IMR-90 (cell line): ENCODE measurements around the gene PTPN22. TPM values are rescaled to one million over a fixed set of nuclear protein-coding genes. Genes with fewer than 3 reads are reported as not detected.

ENCODE experiments used
- ATAC-seq: fragments of 200-7000 bp; cut with Tn5 transposase; 2 replicates; pipeline ENCODE4 v1.9.1; 2020; ENCODE audit warnings: low read depth, mild to moderate bottlenecking, moderate library complexity
- BruUV-seq: library from RNA; stranded (reverse); fragments of 400-500 nt; replicated peaks from 2 replicates; lab custom pipeline; 2021; lab: Mats Ljungman, UMichigan
- CTCF ChIA-PET: fragments of 300-600 bp; formaldehyde crosslinking; extraction: SDS; loops from one replicate; lab custom pipeline; 2021; ENCODE audit warnings: antibody characterized with exemption; lab: Yijun Ruan, JAX
- POLR2A ChIA-PET: fragments of 300-600 bp; sonication (Branson Sonifier 250); formaldehyde crosslinking; loops from one replicate; lab custom pipeline; 2022; ENCODE audit warnings: antibody characterized with exemption; ENCODE audit not compliant: unreplicated experiment; lab: Charles Lee
- DNase-seq: peaks from one replicate; pipeline ENCODE4 v3.0.0; 2013
- H2AFZ ChIP-seq: replicated peaks from 2 replicates; pipeline ENCODE3; 2013; ENCODE audit warnings: low read length, mild to moderate bottlenecking; ENCODE audit not compliant: poor library complexity
- H2AK5ac ChIP-seq: 2 replicates; pipeline ENCODE4 v1.6.1; 2013; ENCODE audit warnings: low read depth, low read length, inconsistent platforms
- H2AK9ac ChIP-seq: replicated peaks from 2 replicates; pipeline ENCODE3; 2013; ENCODE audit warnings: mild to moderate bottlenecking, low read depth, low read length, moderate library complexity; ENCODE audit not compliant: poor library complexity
- H2BK120ac ChIP-seq: 2 replicates; pipeline ENCODE4 v1.6.1; 2013; ENCODE audit warnings: low read depth, low read length, inconsistent platforms
- H2BK15ac ChIP-seq: 3 replicates; pipeline ENCODE4 v1.6.1; 2013; ENCODE audit warnings: low read depth, low read length, inconsistent platforms
- H2BK20ac ChIP-seq: 2 replicates; pipeline ENCODE4 v1.6.1; 2013; ENCODE audit warnings: low read depth, mild to moderate bottlenecking, inconsistent platforms, low read length, moderate library complexity
- H2BK5ac ChIP-seq: 2 replicates; pipeline ENCODE4 v1.6.1; 2013; ENCODE audit warnings: mild to moderate bottlenecking, low read depth, low read length, inconsistent platforms; ENCODE audit not compliant: poor library complexity, severe bottlenecking
- H3K14ac ChIP-seq: replicated peaks from 2 replicates; pipeline ENCODE4 v1.6.1; 2013; ENCODE audit warnings: low read depth, low read length, inconsistent platforms
- H3K18ac ChIP-seq: 2 replicates; pipeline ENCODE4 v1.6.1; 2013; ENCODE audit warnings: low read depth, low read length, control low read depth
- H3K23ac ChIP-seq: 2 replicates; pipeline ENCODE4 v1.6.1; 2013; ENCODE audit warnings: low read depth, low read length, inconsistent platforms
- H3K27ac ChIP-seq: 2 replicates; pipeline ENCODE4 v1.5.1; 2013; ENCODE audit warnings: mild to moderate bottlenecking, control low read depth, low read length; ENCODE audit not compliant: insufficient read depth
- H3K27me3 ChIP-seq: 2 replicates; pipeline ENCODE4 v1.6.1; 2013; ENCODE audit warnings: low read length; ENCODE audit not compliant: control insufficient read depth, insufficient read depth
- H3K36me3 ChIP-seq: 2 replicates; pipeline ENCODE4 v1.6.1; 2013; ENCODE audit warnings: low read length, mixed read lengths; ENCODE audit not compliant: control insufficient read depth, insufficient read depth
- H3K4ac ChIP-seq: 2 replicates; pipeline ENCODE4 v1.6.1; 2013; ENCODE audit warnings: low read depth, low read length, inconsistent platforms
- H3K4me1 ChIP-seq: 2 replicates; pipeline ENCODE4 v1.6.1; 2013; ENCODE audit warnings: low read length, mixed read lengths; ENCODE audit not compliant: control insufficient read depth, insufficient read depth
- H3K4me2 ChIP-seq: 2 replicates; pipeline ENCODE4 v1.6.1; 2013; ENCODE audit warnings: low read depth, mild to moderate bottlenecking, control low read depth, low read length, moderate library complexity
- H3K4me3 ChIP-seq: 2 replicates; pipeline ENCODE4 v1.5.1; 2013; ENCODE audit warnings: low read depth, mild to moderate bottlenecking, control low read depth, low read length, moderate library complexity; ENCODE audit not compliant: insufficient read depth
- H3K56ac ChIP-seq: 2 replicates; pipeline ENCODE4 v1.6.1; 2013; ENCODE audit warnings: low read length, inconsistent platforms; ENCODE audit not compliant: insufficient read depth; ENCODE audit errors: extremely low read depth
- H3K79me1 ChIP-seq, 2 experiments: 2 replicates each; pipeline ENCODE4 v1.6.1; 2013; ENCODE audit warnings: low read length in 2 of 2, inconsistent platforms in 1 of 2, low read depth in 1 of 2
- H3K9ac ChIP-seq: 2 replicates; pipeline ENCODE4 v1.6.1; 2013; ENCODE audit warnings: low read depth, low read length, control low read depth
- H3K9me1 ChIP-seq: 2 replicates; pipeline ENCODE4 v1.6.1; 2013; ENCODE audit warnings: low read length, inconsistent platforms; ENCODE audit not compliant: insufficient read depth
- H3K9me3 ChIP-seq: 2 replicates; pipeline ENCODE4 v1.6.1; 2013; ENCODE audit warnings: low read length; ENCODE audit not compliant: control insufficient read depth, insufficient read depth
- H4K20me1 ChIP-seq: 2 replicates; pipeline ENCODE4 v1.6.1; 2013; ENCODE audit warnings: low read length, inconsistent platforms; ENCODE audit not compliant: insufficient read depth
- H4K5ac ChIP-seq: 2 replicates; pipeline ENCODE4 v1.6.1; 2013; ENCODE audit warnings: mild to moderate bottlenecking, low read depth, low read length, control low read depth
- H4K8ac ChIP-seq, 2 experiments: 2 replicates each; pipeline ENCODE4 v1.6.1; 2013; ENCODE audit warnings: low read depth in 2 of 2, low read length in 2 of 2, control low read depth in 1 of 2, inconsistent platforms in 1 of 2
- H4K91ac ChIP-seq: 2 replicates; pipeline ENCODE4 v1.6.1; 2013; ENCODE audit warnings: low read depth, low read length, inconsistent platforms; ENCODE audit not compliant: insufficient read depth
- BHLHE40 ChIP-seq: fragments of 150-350 bp; IDR thresholded peaks from 2 replicates; pipeline ENCODE4 v1.6.1; 2016; ENCODE audit warnings: mild to moderate bottlenecking, low read depth, low read length
- CEBPB ChIP-seq: IDR thresholded peaks from 2 replicates; pipeline ENCODE4 v1.6.1; 2012; ENCODE audit warnings: low read depth, low read length, improper control_type of control experiment
- CHD1 ChIP-seq: IDR thresholded peaks from 2 replicates; pipeline ENCODE4 v1.6.1; 2012; ENCODE audit warnings: low read depth, low read length, improper control_type of control experiment
- CTCF ChIP-seq: conservative IDR thresholded peaks from 2 replicates; pipeline ENCODE4 v1.5.1; 2012; ENCODE audit warnings: mild to moderate bottlenecking, low read depth, low read length, improper control_type of control experiment
- FOS ChIP-seq: fragments of 150-350 bp; IDR thresholded peaks from 2 replicates; pipeline ENCODE4 v1.6.1; 2016; ENCODE audit warnings: low read depth, low read length
- MAZ ChIP-seq: IDR thresholded peaks from 2 replicates; pipeline ENCODE4 v1.6.1; 2012; ENCODE audit warnings: low read depth, mild to moderate bottlenecking, low read length, improper control_type of control experiment, moderate library complexity, borderline replicate concordance
- MXI1 ChIP-seq: IDR thresholded peaks from 2 replicates; pipeline ENCODE4 v1.6.1; 2012; ENCODE audit warnings: low read depth, mild to moderate bottlenecking, low read length, moderate library complexity, borderline replicate concordance
- POLR2A ChIP-seq: IDR thresholded peaks from 2 replicates; pipeline ENCODE4 v1.6.1; 2012; ENCODE audit warnings: mild to moderate bottlenecking, low read depth, low read length
- RAD21 ChIP-seq: IDR thresholded peaks from 2 replicates; pipeline ENCODE4 v1.6.1; 2012; ENCODE audit warnings: low read length, improper control_type of control experiment
- RCOR1 ChIP-seq: IDR thresholded peaks from 2 replicates; pipeline ENCODE4 v1.6.1; 2012; ENCODE audit warnings: mild to moderate bottlenecking, low read length, improper control_type of control experiment; ENCODE audit not compliant: insufficient replicate concordance
- SMC3 ChIP-seq: fragments of 150-350 bp; IDR thresholded peaks from 2 replicates; pipeline ENCODE4 v1.6.1; 2016; ENCODE audit warnings: low read depth, mild to moderate bottlenecking, antibody characterized with exemption, low read length, moderate library complexity
- USF2 ChIP-seq: fragments of 150-350 bp; IDR thresholded peaks from 2 replicates; pipeline ENCODE4 v1.6.1; 2017; ENCODE audit warnings: mild to moderate bottlenecking, antibody characterized with exemption, low read length, low read depth
- WGBS, 2 experiments: methylation state at CpG; one replicate each; pipeline versions ENCODE4 v1.1.5 to v1.1.7; 2013; ENCODE audit warnings: missing lambda C conversion rate in 2 of 2; ENCODE audit not compliant: insufficient read length in 1 of 2; ENCODE audit errors: extremely low coverage in 2 of 2; 5-methylcytosine and 5-hydroxymethylcytosine counted together
- dilution Hi-C: fragments of 300-500 bp; cut with HindIII; formaldehyde crosslinking; loops from one replicate; pipeline ENCODE4 v1.14.3; 2018; ENCODE audit warnings: low sequenced_read_pairs; ENCODE audit not compliant: unreplicated experiment
- in situ Hi-C: fragments of 300-500 bp; cut with MboI; formaldehyde crosslinking; loops from 3 replicates; pipeline ENCODE4 v1.14.3; 2019; ENCODE audit warnings: low sequenced_read_pairs, inconsistent platforms, mixed read lengths
- intact Hi-C: fragments of 100-400 bp; cut with micrococcal nuclease; formaldehyde crosslinking; loops from 2 replicates; pipeline ENCODE4 v1.10.0; 2022
- polyA plus RNA-seq, 3 experiments: library from polyadenylated mRNA; depleted of rRNA; stranded (reverse); fragments of >200 nt; gene quantifications; 2 replicates each; pipeline ENCODE4 v1.2.3, GENCODE V29; 2012; ENCODE audit warnings: low replicate concordance in 1 of 3
- total RNA-seq: library from RNA; depleted of rRNA; stranded (reverse); fragments of >200 nt; gene quantifications from 2 replicates; pipeline ENCODE4 v1.2.3, GENCODE V29; 2012

The PTPN22 gene
- total and polyA plus RNA-seq, 2 of the 4 experiments (the other 2 are of a cell fraction) = 0.14 to 0.18 TPM

- no peak overlapping the region for H4K5ac ChIP-seq
- H3K36me3 ChIP-seq = no peaks in the 10 kb centered on the region
- no peak overlapping the region for H3K27ac ChIP-seq
- no peak overlapping the region for H2AK9ac ChIP-seq
- no peak overlapping the region for H3K4ac ChIP-seq
- H2AFZ ChIP-seq = no peak overlapping the region
- H3K23ac ChIP-seq = no peak overlapping the region
- BruUV-seq = no TSS peak
- no peak overlapping the region for H3K56ac ChIP-seq
- no peaks in the 10 kb centered on the region for H3K9me1 ChIP-seq
- ChIA-PET CTCF (no interaction called here), POLR2A (no interaction called here)
- no peak overlapping the region for H3K14ac ChIP-seq
- H2BK15ac ChIP-seq = no peak overlapping the region
- no peak overlapping the region for H3K9ac ChIP-seq
- H2AK5ac ChIP-seq = no peak overlapping the region
- H2BK20ac ChIP-seq = no peak overlapping the region; the same call in 1 of the 2 replicates
- no peak overlapping the region for H2BK120ac ChIP-seq
- no CpG with 5 or more reads among the region's 3 CpGs for WGBS, 2 experiments
- H3K4me3 ChIP-seq = no peak overlapping the region
- ATAC-seq = no peak
- no peak overlapping the region for H3K18ac ChIP-seq
- H3K4me1 ChIP-seq = peaks cover 10% of the 10 kb centered on the region
- intact Hi-C loops = no loop called here
- no peaks in the 10 kb centered on the region for H3K79me1 ChIP-seq
- H2BK5ac ChIP-seq = no peak overlapping the region
- TF ChIP-seq CEBPB (no peak), FOS (no peak), MXI1 (no peak), RAD21 (no peak), MAZ (no peak), POLR2A (no peak), CHD1 (no peak), USF2 (no peak), CTCF (no peak), BHLHE40 (no peak), RCOR1 (no peak), SMC3 (no peak)
- H4K8ac ChIP-seq = no peak overlapping the region
- no peaks in the 10 kb centered on the region for H3K9me3 ChIP-seq
- no peak overlapping the region for H4K91ac ChIP-seq
- H3K4me2 ChIP-seq = no peak overlapping the region
- dilution Hi-C loops = no loop called here
- no peaks in the 10 kb centered on the region for H4K20me1 ChIP-seq
- in situ Hi-C loops = loop anchor here (25.0 kb wide), 1 partner anchor 429 kb away; no protein-coding TSS in a partner anchor
- DNase-seq = no peak
- no peaks in the 10 kb centered on the region for H3K27me3 ChIP-seq
Measured at GRCh38 chr1:113858418-113858817, 13.1 kb downstream of the PTPN22 start.
